Activated naive CD8-positive, alpha-beta T cell treated with anti-CD3 and anti-CD28 coated beads for 36 hours (primary cell): ENCODE results near the gene ZNF267. TPM values are rescaled to one million over a fixed set of nuclear protein-coding genes. Genes with fewer than 3 reads are reported as not detected.
"Not testable (repeated sequence)": the region's sequence is repeated elsewhere in the genome, so short reads cannot be mapped to it uniquely, and the experiment has no call there.

ENCODE experiments used
- DNase-seq: peaks from one replicate; pipeline ENCODE4 v3.0.0; 2021
- H3K27ac Mint-ChIP-seq: one replicate; pipeline ENCODE4 v1.8.0; 2022; ENCODE audit warnings: mild to moderate bottlenecking, moderate library complexity, mixed read lengths
- H3K27me3 Mint-ChIP-seq: one replicate; pipeline ENCODE4 v1.8.0; 2022; ENCODE audit warnings: mild to moderate bottlenecking, mixed read lengths
- H3K36me3 Mint-ChIP-seq: one replicate; pipeline ENCODE4 v1.8.0; 2021; ENCODE audit warnings: mild to moderate bottlenecking, mixed read lengths
- H3K4me1 Mint-ChIP-seq: one replicate; pipeline ENCODE4 v1.8.0; 2021; ENCODE audit warnings: mixed read lengths
- H3K4me3 Mint-ChIP-seq: one replicate; pipeline ENCODE4 v1.8.0; 2022; ENCODE audit warnings: mild to moderate bottlenecking, moderate library complexity, mixed read lengths
- H3K9me3 Mint-ChIP-seq: one replicate; pipeline ENCODE4 v1.8.0; 2022; ENCODE audit warnings: mixed read lengths
- total RNA-seq, 2 experiments: library from RNA; stranded (reverse); gene quantifications; one replicate each; pipeline ENCODE4 v1.2.3, GENCODE V29; 2021

Gene ZNF267
- total RNA-seq, result 10 to 100 TPM; 82.2 to 85.6 TPM

DNA sequence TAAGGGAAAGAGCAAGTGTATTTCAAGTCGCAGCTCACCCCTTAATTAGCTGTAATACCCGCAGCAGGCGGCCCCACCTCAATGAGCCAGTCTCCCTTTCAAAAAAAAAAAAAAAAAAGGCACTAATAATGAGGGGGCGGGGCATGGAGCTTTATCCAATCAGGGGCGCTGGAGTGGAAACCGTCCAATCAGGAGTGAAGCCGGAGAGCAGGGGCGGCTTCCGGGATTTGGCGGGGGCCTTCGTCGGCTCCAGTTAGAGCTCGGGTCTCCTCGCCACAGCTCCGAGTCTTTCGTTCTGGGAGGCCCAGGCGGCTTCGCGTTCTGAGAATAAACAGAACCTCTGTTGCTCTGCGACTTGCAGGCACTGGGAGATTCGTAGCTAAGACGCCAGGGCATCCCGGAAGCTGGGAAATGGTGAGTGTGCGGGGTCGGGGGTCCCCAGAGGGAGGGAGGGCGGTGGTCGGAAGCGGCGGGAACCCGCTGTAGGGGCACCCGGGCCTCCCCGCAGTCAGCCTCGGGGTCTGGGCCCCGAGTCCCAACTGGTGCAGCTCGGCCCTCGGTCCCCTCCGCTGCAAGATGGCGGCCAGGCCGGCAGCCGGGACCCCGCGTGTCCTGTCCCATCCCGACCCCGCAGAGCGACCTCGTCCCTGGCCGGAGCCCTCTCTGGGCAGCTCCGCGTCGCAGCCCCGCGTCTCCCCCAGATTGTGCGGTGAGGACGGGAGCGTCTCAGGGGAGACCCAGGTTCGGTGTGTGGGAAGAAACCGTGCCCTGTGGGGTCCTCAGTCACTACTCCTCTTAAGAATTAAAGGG, at the start of gene ZNF267:
Gene ZNF267, plus strand, starts transcription at position 252 of the 810 bp plus-strand sequence. Its CDS starts 160 bp downstream, at position 412.
- peak; percentile 90 for DNase-seq
- Mint-ChIP-seq H3K27ac (peak within 1 kb of the TSS; percentile 99), H3K27me3 (peaks cover 3% of the 10 kb centered on the region), H3K9me3 (peaks cover 8% of the 10 kb centered on the region), H3K4me3 (peak within 1 kb of the TSS; percentile 94), H3K36me3 (peaks cover 50% of the 10 kb centered on the region), H3K4me1 (peaks cover 67% of the 10 kb centered on the region)

DNA sequence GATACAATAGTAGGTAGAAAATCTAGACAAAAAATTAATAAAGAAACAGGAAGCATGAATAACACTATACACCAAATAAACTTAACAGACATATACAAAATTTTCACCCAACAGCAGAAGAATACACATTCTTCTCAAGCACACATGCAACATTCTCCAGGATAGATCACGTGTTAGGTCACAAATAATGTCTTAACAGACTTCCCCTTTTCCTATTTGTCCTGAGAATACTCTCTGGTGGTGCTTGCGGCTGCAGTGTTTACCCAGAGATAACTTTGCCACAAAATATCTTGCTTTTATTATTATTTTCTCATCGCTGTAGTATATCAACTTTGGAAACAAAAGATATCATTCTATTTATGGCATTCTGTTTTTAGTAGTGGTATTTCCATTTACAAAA, 40.6 kb upstream of the ZNF267 start:
- no peak overlapping the region for H3K27ac Mint-ChIP-seq
- H3K4me3 Mint-ChIP-seq, result no peak overlapping the region
- peaks cover 5% of the 10 kb centered on the region for H3K27me3 Mint-ChIP-seq
- H3K36me3 Mint-ChIP-seq, result no peaks in the 10 kb centered on the region
- H3K4me1 Mint-ChIP-seq, result no peaks in the 10 kb centered on the region
- no peak for DNase-seq
- peaks cover 19% of the 10 kb centered on the region for H3K9me3 Mint-ChIP-seq

DNA sequence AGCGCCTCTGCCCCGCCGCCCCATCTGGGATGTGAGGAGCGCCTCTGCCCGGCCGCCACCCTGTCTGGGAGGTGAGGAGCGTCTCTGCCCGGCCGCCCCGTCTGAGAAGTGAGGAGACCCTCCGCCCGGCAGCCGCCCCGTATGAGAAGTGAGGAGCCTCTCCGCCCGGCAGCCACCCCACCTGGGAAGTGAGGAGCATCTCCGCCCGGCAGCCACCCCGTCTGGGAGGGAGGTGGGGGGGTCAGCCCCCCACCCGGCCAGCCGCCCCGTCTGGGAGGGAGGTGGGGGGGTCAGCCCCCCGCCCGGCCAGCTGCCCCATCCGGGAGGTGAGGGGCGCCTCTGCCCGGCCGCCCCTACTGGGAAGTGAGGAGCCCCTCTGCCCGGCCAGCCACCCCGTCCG, 37.2 kb upstream of the ZNF267 start:
- H3K4me1 Mint-ChIP-seq, DNase-seq, H3K27me3 Mint-ChIP-seq, H3K36me3 Mint-ChIP-seq, H3K27ac Mint-ChIP-seq, H3K4me3 Mint-ChIP-seq: not testable (repeated sequence)
- H3K9me3 Mint-ChIP-seq, result peaks cover 26% of the 10 kb centered on the region

DNA sequence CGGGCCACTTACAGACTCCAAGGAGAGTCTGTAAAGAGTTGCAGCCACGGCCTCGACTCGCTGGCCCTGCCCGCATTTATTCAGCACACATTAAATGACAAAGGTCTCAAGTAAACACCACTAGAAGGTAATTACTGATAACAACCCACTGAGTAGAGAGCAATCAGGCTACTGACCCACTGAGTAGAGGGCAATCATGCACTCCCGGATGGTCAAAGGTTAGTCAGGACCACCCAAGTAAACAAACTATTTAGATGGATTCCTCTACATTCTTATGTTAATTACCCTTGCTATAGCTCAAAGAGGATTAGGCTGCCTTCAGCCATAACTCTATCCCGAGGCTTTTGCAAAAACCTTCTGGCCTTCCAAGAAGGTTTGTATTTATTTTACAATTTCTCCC, 30.7 kb upstream of the ZNF267 start:
- Mint-ChIP-seq H3K4me1 (no peaks in the 10 kb centered on the region), H3K36me3 (peaks cover 2% of the 10 kb centered on the region), H3K4me3 (no peak overlapping the region), H3K9me3 (peaks cover 36% of the 10 kb centered on the region), H3K27me3 (peaks cover 7% of the 10 kb centered on the region), H3K27ac (no peak overlapping the region)
- no peak for DNase-seq

DNA sequence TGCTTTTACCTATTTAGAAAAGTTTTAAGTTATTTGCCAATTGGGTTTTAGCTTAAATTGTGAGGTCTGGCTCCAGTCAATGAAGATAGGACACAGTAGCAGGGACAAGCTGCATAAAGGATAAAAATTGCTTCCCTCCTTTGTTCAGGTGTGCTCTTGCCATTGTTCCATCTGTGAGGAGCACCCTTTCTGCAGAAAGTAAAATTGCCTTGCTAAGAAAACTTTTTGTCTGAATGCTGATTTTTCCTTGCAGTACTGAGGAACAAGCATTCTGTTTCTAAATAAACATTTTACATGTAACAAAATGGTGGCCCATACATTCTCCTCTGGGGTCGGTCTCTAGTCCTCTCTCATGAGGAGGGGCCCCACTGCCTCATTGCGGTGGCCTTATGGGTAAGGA, 25.0 kb upstream of the ZNF267 start:
- H3K27ac Mint-ChIP-seq, result not testable (repeated sequence)
- peaks cover 42% of the 10 kb centered on the region for H3K9me3 Mint-ChIP-seq

DNA sequence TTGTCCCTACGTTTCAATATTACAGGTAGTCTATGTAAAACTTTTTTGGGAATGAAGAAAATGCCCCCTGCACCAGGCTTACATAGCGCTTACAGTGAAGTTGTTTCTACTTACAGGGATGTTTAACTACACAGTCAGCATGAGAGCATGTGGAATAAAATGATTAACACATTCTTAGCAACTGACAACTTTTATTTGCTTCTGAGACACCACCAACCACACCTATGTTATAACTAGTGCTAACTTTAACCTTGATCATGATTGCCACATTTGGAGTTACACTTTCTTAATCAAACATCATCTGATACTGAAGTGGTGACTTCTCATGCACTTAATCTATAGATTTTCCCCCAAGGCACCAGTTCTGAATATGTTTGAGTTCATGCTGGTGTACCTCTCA, 20.3 kb upstream of the ZNF267 start:
- Mint-ChIP-seq H3K4me3 (no peak overlapping the region), H3K36me3 (peaks cover 5% of the 10 kb centered on the region), H3K9me3 (peaks cover 24% of the 10 kb centered on the region), H3K27me3 (peaks cover 8% of the 10 kb centered on the region), H3K4me1 (no peaks in the 10 kb centered on the region), H3K27ac (no peak overlapping the region)
- no peak for DNase-seq

More for the DNA sequence above, 25.0 kb upstream of the ZNF267 start:
- not testable (repeated sequence) for H3K36me3 Mint-ChIP-seq, DNase-seq, H3K27me3 Mint-ChIP-seq, H3K4me1 Mint-ChIP-seq, H3K4me3 Mint-ChIP-seq

DNA sequence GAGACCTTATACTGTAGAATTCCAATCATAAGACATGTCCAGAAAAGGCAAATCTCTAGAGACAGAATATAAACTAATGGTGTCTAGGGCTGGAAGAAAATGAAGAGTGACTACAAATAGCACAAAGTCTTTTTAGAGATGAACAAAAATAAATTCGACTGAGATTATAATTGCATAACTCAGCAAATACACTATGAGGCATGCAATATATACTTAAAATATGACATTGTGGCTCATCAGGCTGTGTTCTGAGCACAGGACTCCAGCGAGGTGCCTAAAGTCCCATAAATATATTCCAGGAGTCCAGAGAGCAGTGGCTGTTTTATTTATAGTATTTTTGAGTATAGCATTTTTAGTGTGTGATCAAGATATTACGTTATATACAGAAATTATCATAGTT, 13.1 kb upstream of the ZNF267 start:
- DNase-seq, result no peak
- Mint-ChIP-seq H3K27me3 (peaks cover 4% of the 10 kb centered on the region), H3K4me3 (no peak overlapping the region), H3K27ac (no peak overlapping the region), H3K4me1 (peaks cover 26% of the 10 kb centered on the region), H3K36me3 (no peaks in the 10 kb centered on the region), H3K9me3 (no peaks in the 10 kb centered on the region)

DNA sequence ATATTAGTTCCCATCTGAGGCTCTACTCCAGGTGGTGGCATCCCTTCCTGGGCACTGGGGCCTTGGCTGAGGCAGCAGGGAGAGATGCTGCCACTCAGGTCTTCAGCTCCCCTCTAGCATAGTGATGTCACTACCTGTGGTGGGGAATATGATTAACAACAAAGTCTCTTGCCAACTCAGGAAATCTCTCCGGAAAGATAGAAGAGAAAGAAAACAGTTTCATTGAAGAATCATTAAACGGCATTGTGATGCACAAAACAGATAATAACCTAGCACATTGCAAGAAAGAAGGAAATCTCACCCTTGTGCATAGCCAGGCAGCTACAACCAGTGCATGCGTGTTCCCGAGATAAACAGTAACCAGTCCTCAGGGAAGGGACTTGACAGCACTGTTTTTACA, 12.2 kb upstream of the ZNF267 start:
- H3K27me3 Mint-ChIP-seq, result peaks cover 2% of the 10 kb centered on the region
- H3K9me3 Mint-ChIP-seq, result no peaks in the 10 kb centered on the region
- peaks cover 26% of the 10 kb centered on the region for H3K4me1 Mint-ChIP-seq
- H3K36me3 Mint-ChIP-seq, result no peaks in the 10 kb centered on the region
- no peak overlapping the region for H3K4me3 Mint-ChIP-seq
- no peak for DNase-seq
- H3K27ac Mint-ChIP-seq, result peak overlapping the region; percentile 36

DNA sequence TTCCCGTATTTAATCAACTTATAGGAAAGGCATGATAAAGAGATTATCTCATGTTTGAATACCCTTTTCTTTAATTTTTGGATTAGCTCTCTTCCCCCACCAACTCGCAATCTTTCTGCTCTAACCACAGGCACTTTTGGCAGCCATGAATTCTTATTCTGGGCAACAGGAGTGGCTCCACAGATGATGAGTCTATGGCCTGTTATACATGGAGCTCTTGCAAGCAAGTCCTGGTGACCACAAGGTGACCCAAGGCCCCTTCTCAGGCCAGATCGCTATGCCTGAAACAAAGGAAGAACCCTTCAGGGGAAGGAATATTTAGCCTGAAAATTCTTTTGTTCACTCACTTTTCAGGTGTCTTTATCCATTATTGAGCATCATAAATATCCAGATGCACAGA, 10.8 kb upstream of the ZNF267 start:
- Mint-ChIP-seq H3K4me1 (peaks cover 26% of the 10 kb centered on the region), H3K9me3 (no peaks in the 10 kb centered on the region), H3K27ac (no peak overlapping the region), H3K36me3 (no peaks in the 10 kb centered on the region), H3K4me3 (no peak overlapping the region), H3K27me3 (no peaks in the 10 kb centered on the region)
- no peak for DNase-seq

DNA sequence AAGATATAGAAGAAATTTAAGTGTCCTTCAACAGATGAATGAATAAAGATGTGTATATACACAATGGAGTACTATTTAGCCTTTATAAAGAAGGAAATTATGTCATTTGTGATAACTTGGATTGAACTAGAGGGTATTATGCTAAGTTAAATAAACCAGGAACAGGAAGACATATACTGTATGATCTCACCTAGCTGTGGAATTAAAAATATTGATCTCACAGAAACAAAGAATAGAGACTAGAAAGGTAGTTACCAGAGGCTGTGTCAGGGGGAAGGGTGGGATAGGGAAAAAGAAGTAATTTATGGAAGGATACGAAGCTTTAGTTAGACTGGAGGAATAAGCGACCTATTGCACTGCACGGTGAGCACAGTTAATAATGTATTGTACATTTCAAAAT, 5.4 kb upstream of the ZNF267 start:
- DNase-seq, result no peak
- peaks cover 2% of the 10 kb centered on the region for H3K36me3 Mint-ChIP-seq
- H3K4me1 Mint-ChIP-seq, result peaks cover 45% of the 10 kb centered on the region
- H3K27ac Mint-ChIP-seq, result no peak overlapping the region
- H3K9me3 Mint-ChIP-seq, result peaks cover 4% of the 10 kb centered on the region
- no peaks in the 10 kb centered on the region for H3K27me3 Mint-ChIP-seq
- no peak overlapping the region for H3K4me3 Mint-ChIP-seq

DNA sequence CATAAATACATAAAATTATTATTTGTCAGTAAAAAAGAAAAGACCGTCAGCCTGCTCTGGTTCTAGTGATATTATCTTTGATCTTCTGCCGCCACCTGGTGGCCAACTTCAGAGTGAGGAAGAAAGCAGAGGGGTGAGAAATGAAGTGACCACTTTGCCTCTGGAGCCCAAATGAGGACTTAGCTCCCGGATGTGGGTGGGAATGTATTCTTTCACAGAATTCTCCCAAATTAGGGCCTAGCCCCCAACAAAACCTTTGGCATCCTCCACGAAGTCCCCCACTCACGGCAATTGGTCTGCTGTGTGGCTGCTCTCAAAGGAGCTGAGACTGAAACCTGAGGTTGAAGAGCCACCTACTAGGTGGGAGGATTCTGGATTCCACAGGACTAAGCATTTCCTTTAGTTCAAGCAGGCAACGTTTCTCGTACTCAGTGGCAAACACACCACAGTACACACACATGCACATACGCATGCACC, 4.9 kb upstream of the ZNF267 start:
- Mint-ChIP-seq H3K27me3 (no peaks in the 10 kb centered on the region), H3K36me3 (peaks cover 2% of the 10 kb centered on the region), H3K27ac (peak overlapping the region; percentile 93), H3K9me3 (peaks cover 4% of the 10 kb centered on the region), H3K4me3 (peak overlapping the region; percentile 71), H3K4me1 (peaks cover 47% of the 10 kb centered on the region)
- DNase-seq, result peak; percentile 67

DNA sequence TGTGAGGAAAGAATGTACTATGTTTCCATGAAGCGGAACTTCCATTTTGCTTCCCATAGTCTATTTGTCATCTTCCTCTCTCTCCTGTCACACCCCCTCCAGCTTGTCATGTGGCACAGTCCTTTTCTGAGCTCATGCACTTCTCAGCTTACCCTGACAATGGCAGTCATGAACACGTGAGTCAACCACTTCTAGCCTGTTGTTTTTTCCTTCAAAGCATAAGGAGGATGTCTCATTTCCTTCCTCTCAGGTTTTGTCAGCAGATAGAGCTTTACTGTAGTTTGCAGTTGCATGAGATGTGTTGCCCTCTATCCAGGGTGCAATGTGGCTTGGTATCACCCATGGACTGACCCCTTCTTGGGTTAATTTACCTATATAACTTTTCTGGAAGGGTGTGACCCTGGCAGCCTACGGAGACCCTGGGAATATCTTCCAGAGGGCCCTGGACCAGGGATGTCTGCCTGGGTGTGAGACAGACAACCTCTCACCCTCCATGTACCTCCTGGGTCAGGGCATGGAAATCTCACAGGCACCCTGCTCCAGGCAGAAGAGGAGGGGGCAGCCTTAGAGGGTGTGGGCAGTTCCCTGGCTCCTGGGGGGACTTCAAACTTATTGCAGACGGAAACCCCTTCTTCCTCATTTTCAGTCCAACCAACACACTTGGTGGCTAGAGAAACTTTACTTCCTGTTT, 4.0 kb upstream of the ZNF267 start:
- peak overlapping the region; percentile 93 for H3K27ac Mint-ChIP-seq
- H3K9me3 Mint-ChIP-seq, result peaks cover 4% of the 10 kb centered on the region
- no peaks in the 10 kb centered on the region for H3K27me3 Mint-ChIP-seq
- H3K36me3 Mint-ChIP-seq, result peaks cover 9% of the 10 kb centered on the region
- DNase-seq, result peak; percentile 72
- peaks cover 48% of the 10 kb centered on the region for H3K4me1 Mint-ChIP-seq
- peak overlapping the region; percentile 71 for H3K4me3 Mint-ChIP-seq

DNA sequence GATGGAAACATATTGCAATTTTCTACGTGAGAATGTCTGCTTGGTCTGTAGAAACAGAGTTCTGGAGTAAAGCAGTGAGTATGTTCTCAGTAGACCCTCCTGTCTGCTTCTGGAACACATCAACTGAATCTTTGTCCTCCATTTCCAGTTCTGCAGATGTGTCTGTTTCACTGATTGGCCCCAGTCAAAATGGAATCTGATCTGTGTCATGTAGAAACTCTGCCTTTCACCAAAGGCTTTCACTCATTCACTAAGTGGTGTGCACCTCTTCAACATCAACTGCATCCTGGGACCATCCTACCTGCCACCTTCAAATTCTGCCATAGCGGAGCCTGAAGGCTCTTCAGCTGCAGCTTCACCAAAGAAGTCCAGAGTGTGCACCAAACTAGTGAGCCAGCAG, 2.8 kb upstream of the ZNF267 start:
- H3K9me3 Mint-ChIP-seq, result peaks cover 5% of the 10 kb centered on the region
- H3K27ac Mint-ChIP-seq, result peak overlapping the region; percentile 43
- no peak for DNase-seq
- no peak overlapping the region for H3K4me3 Mint-ChIP-seq
- H3K27me3 Mint-ChIP-seq, result no peaks in the 10 kb centered on the region
- H3K36me3 Mint-ChIP-seq, result peaks cover 20% of the 10 kb centered on the region
- peaks cover 46% of the 10 kb centered on the region for H3K4me1 Mint-ChIP-seq

DNA sequence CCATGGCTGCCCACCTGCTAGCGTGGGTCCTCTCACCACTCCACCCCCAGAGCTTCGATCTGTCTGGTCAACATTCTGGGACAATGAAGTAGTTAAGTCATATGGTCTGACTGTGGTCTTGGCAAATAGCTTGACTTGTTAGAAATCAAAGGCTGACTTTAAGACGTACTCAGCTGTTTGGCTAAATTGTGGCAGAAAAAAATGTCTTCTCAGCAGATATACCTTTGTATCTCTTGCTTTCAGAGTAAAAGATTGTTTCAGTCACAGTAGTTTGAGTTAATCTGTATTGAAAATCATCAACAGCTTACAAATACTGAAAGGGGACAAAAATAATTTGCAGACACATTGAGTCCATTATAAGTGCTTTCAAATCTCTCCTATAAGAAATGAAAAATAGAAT, 2.1 kb upstream of the ZNF267 start:
- Mint-ChIP-seq H3K4me3 (no peak overlapping the region), H3K27ac (no peak overlapping the region), H3K9me3 (peaks cover 5% of the 10 kb centered on the region), H3K36me3 (peaks cover 27% of the 10 kb centered on the region), H3K4me1 (peaks cover 53% of the 10 kb centered on the region), H3K27me3 (no peaks in the 10 kb centered on the region)
- no peak for DNase-seq

DNA sequence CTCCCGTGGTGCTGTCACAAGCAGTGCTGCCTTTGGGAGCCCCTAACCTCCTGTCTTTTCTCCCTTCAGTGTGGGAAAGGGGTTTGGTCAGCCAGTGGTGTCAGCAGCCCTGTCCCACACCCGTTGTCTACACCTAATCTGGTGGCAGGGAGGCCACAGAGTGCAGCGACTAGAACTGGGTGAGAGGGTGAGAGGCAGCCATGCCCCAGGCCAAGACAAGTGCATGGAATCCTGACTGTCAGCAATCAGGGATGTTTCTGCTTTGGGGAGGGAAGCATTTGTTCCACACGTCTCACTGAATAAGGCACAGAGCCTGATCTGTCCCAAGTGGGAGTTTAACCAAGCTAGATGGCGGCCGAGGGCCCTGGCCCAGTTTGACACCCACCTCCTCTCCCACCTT, 1.4 kb upstream of the ZNF267 start:
- Mint-ChIP-seq H3K27me3 (no peaks in the 10 kb centered on the region), H3K36me3 (peaks cover 34% of the 10 kb centered on the region), H3K4me1 (peaks cover 59% of the 10 kb centered on the region), H3K4me3 (no peak overlapping the region), H3K27ac (peak overlapping the region; percentile 99), H3K9me3 (peaks cover 5% of the 10 kb centered on the region)
- no peak for DNase-seq
